Daoy (cell line): ENCODE data around the gene CMPK2. TPM values are rescaled to one million over a fixed set of nuclear protein-coding genes. Genes with fewer than 3 reads are reported as not detected.
A peak's percentile ranks its signal among the peaks of the same experiment; 100 is the strongest.
"Not testable (repeated sequence)": the region's sequence is repeated elsewhere in the genome, so short reads cannot be mapped to it uniquely, and the experiment has no call there.

ENCODE experiments used
- DNase-seq: peaks from one replicate; pipeline ENCODE4 v3.0.0-alpha.2; 2015; ENCODE audit warnings: low read depth
- total RNA-seq: library from RNA; depleted of rRNA; stranded (reverse); fragments of >200 nt; shearing (Covaris generic); gene quantifications from 2 replicates; pipeline ENCODE4 v1.2.3, GENCODE V29; 2014; rRNA removed

Gene CMPK2, protein sequence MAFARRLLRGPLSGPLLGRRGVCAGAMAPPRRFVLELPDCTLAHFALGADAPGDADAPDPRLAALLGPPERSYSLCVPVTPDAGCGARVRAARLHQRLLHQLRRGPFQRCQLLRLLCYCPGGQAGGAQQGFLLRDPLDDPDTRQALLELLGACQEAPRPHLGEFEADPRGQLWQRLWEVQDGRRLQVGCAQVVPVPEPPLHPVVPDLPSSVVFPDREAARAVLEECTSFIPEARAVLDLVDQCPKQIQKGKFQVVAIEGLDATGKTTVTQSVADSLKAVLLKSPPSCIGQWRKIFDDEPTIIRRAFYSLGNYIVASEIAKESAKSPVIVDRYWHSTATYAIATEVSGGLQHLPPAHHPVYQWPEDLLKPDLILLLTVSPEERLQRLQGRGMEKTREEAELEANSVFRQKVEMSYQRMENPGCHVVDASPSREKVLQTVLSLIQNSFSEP
- total RNA-seq: 4.3 and 4.5 TPM in 2 replicates

- peak; percentile 72 for DNase-seq
Measured at GRCh38 chr2:6865346-6866274, at the start of gene CMPK2. Gene CMPK2 (minus strand): TSS chr2:6865907. CDS start chr2:6865696, 211 bp downstream.

- DNase-seq: no peak
Measured at GRCh38 chr2:6915399-6915798, 49.7 kb upstream of the CMPK2 start.

GRCh38 chr2:6914828-6915227, 49.1 kb upstream of the CMPK2 start:
- peak; percentile 84 for DNase-seq

DNA sequence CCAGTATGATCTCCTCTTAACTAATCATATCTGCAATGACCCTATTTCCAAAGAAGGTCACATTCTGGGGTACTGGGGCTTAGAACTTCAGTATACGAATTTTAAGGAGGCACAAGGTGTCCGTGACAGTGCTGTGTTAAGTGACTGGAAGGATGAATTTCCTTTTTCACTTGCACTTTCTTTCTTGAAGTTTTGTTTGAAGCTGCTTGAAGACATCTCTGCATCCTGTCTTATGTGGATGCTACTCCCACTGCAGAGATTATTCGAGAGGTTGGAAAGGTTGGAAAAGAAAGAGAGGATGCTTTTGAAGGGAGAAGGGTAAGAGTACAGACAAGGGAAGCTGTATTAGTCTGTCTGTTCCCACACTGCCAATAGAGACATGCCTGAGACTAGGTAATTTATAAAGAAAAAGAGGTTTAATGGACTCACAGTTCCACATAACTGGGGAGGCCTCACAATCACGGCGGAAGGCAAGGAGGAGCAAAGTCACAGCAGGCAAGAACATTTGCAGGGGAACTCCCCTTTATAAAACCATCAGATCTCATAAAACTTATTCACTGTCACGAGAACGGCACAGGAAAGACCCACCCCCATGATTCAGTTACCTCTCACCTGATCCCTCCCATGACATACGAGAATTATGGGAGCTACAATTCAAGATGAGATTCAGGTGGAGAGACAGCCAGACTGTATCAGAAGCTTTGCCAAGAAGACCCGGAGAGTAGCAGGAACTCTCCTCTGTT, 47.9 kb upstream of the CMPK2 start:
- no peak for DNase-seq

DNA sequence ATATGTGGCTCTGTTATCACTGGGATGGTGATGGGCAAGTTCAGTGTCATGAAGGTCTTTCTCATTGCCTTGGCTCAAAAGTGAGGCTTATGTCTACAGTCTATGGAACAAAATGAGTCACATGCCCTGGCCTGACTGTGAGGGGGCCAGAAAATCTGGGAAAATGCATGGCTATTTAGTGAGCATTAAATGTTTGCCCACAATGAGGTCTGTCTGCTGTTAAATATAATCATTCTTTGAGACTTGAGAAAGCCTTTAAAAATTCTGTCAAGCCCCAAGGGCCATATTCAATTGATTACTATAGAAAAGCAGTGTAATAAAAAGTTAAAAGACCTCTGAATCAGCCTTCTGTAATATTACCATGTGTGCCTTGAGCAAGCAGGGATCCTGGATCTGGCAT, 46.0 kb upstream of the CMPK2 start:
- DNase-seq: no peak

DNA sequence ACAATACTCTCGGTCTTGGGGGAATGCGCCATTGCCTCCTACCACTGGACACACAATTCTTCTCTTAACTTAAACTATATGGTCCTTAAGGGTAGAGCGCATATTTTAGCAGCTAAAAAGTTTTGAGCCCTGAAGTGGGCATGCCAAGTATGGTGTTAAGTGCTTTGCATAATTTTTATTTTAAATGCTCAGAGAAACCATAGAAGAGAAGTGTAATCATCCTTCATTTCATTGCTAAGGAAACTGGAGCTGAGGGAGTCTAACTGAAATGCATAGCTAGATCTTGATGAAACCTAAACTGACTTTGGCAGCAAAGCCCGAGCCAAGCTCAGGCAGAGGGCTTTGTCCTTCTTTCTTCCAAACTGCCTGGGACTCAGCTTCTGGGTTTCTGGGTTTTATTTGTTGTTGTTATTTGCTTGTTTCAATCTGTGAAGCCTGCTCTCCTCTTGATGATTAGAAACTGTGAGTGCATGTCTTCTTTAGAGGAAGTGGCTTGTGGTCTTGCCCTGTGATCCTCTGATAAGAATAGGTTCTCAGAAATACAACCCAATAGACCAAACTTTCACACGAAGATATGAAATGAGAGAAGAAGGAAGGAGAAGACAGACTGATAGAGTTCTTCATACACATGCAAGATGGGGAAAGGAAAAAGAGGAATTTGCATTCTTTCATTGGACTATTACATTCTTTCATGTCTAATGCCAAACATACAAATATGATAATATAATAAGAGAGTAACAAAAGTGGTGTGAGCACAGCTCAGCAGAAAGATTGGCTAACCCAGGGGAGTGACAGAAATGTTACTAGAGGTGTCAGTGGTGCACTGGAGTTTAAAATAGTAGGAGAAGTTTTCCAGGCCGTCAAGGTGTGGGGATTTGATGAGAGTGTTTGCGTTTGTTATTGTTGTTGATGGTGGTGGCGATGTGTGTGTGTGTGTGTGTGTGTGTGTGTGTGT, 44.0 kb upstream of the CMPK2 start:
- DNase-seq: no peak

DNA sequence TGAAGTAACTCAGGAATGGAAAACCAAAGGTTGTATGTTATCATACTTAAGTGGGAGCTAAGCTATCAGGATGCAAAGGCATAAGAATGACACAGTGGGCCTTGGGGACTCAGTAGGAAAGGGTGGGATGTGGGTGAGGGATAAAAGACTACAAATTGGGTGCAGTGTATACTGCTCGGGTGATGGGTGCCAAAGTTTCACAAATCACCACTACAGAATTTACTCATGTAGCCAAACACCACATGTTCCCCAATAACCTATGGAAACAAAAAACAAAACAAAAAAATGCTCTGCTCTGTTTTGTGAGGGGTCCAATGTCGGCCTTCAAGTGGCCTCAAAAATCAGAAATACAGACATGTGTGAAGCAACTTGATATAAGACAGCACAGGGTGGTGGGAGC, 42.6 kb upstream of the CMPK2 start:
- DNase-seq: no peak

DNA sequence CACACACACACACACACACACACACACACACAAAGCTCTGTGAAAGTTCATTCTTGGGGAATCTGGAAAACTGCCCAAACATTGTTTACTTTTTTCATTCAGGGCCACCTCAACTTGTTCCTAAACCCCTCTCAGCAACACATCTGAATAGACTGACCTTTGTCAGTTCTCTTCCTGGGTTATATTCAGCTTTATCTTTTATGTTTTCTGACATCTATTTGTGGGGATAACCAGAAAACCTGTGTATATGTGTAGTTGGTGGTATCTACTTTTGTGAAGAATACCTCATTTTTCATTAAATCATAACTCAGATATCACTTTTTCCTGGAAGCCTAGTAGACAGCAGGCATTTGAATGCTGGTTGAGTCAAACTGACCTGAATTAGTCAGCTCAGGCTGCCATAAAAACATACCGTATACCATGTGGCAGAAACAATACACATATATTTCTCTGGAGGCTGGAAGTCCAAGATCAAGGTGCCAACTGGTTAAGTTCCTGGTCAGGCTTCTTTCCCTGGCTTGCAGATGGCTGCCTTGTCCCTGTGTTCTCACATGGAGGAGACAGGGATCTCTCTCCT, 40.5 kb upstream of the CMPK2 start:
- no peak for DNase-seq

- no peak for DNase-seq
Measured at GRCh38 chr2:6905668-6906067, 40.0 kb upstream of the CMPK2 start.

- not testable (repeated sequence) for DNase-seq
Measured at GRCh38 chr2:6902581-6902980, 36.9 kb upstream of the CMPK2 start.

GRCh38 chr2:6896930-6897759, 31.4 kb upstream of the CMPK2 start:
- DNase-seq: peak; percentile 32

DNA sequence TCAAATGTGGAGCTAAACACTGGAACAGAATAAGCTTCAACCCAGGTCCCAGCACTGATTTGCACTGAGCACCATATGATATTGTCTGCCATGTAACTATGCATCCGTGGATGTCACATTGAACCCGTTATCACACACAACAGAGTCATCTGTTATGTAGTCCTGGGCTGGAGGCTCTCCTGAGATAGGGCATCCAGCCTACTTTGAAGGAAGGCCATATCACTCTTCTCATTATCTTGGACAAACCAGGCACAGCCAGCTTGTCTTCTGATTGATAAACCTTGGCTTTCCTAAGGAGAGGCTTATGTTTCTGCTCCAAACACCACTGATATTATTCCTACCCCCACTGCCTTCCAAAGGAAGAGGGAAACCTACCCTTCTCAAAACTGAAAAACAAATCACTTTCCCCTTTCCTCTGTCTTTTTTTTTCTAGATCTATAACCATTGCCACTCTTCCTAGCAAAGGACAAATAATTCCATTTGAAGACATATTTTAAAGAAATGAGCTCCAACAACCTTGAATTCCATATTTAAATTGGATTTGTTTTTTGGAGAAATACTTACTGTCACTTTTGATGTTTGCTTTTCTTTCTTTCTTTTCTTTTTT, 28.3 kb upstream of the CMPK2 start:
- no peak for DNase-seq

GRCh38 chr2:6888724-6889123, 23.0 kb upstream of the CMPK2 start:
- no peak for DNase-seq

DNA sequence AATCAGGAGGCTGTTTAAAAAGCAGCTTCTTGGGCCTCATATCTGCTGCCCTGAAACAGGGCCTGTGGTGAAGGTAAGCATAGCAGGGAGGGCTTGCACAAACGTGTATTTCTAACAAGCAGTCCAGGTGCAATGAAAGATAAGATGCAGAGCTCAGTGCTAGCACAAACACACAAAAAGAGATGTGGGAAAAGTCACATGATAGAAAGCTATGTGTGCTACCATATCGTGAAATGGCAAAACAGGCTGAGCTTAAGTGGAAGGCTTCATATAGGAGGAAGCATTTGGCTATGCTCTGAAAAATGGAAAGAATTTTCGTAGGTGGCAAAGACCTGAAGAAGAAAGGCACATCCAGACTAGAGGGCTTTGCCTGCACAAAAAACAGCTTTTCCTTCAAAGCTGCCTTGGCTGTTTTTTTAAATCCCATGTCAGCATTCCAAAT, 22.1 kb upstream of the CMPK2 start:
- no peak for DNase-seq

- DNase-seq: no peak
Measured at GRCh38 chr2:6885968-6886367, 20.3 kb upstream of the CMPK2 start.

GRCh38 chr2:6885551-6885950, 19.8 kb upstream of the CMPK2 start:
- no peak for DNase-seq

DNA sequence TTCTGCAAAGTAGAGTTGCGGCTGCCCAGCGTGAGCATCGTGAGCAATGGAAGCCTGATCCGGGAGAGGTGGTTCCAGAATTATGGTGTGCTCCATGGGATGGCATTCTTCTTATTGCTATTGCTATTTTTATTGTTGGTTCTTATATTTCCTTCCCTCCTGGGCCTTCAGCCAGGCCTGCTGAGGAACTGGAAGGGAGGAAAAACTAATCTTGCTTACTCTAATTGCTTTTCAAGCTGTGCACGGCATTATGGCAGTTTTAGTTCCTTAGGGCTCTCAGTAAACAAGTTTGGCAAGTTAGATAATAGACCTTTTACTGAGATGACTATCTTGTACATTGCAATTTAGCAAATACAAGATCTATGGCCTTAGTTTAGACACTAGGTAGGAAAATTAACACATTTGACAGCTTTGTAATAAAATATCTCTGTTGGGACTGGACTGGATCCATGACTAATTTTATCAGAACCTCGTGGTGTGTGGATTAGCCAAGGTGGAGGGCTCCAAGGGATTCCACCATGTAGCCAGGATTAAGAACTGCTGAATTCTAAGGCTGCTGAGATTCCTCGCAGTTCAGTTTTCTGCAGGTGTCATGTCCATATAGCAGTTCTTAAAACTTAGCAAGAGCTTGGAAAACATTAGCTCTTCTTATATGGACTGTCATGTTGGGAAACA, 17.9 kb upstream of the CMPK2 start:
- DNase-seq: no peak

DNA sequence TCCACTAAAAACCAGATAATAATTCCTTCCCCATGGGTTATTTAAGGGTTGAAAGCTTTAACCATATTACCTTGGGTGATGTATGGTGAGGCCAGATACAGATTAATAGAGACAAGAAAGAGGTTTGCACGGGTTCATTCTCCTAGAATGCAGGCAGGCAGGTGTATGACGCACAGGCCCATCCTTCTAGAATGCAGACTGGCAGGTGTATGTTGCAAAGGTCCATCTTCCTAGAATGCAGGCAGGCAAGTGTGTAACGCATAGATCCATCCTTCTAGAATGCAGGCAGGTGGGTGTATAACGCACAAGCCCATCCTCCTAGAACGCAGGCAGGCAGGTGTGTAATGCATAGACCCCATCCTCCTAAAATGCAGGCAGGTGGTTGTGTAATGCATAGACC, 15.8 kb upstream of the CMPK2 start:
- no peak for DNase-seq
